Natural killer cell (primary cell): ENCODE results near the gene FGFR2. TPM values are rescaled to one million over a fixed set of nuclear protein-coding genes. Genes with fewer than 3 reads are reported as not detected.

Source experiments
- ATAC-seq, 3 donors: fragments of 150-1000 bp in 2 of 3; fragments of 200-7000 bp in 1 of 3; cut with Tn5 transposase; 1 replicate in 1 of 3; 2 replicates in 2 of 3; pipeline ENCODE4 v1.10.0; 2021; ENCODE audit warnings: mild to moderate bottlenecking in 2 of 3, moderate library complexity in 2 of 3
- DNase-seq, 2 donors: peaks; one replicate each; pipeline versions ENCODE4 v3.0.0 to v3.0.0-alpha.2; 2013 to 2021; ENCODE audit warnings: mixed read lengths in 1 of 2
- H3K27ac ChIP-seq: one replicate; pipeline ENCODE4 v1.5.1; 2013; ENCODE audit warnings: mild to moderate bottlenecking, low read length
- H3K27me3 ChIP-seq: one replicate; pipeline ENCODE4 v1.6.1; 2013; ENCODE audit warnings: low read length; ENCODE audit not compliant: control insufficient read depth, insufficient read depth
- H3K36me3 ChIP-seq: one replicate; pipeline ENCODE4 v1.6.1; 2013; ENCODE audit warnings: low read length; ENCODE audit not compliant: control insufficient read depth, insufficient read depth
- H3K4me1 ChIP-seq: one replicate; pipeline ENCODE4 v1.6.1; 2013; ENCODE audit warnings: low read length; ENCODE audit not compliant: control insufficient read depth, insufficient read depth
- H3K4me3 ChIP-seq: one replicate; pipeline ENCODE4 v1.5.1; 2013; ENCODE audit warnings: low read length
- H3K9me3 ChIP-seq: one replicate; pipeline ENCODE4 v1.6.1; 2013; ENCODE audit warnings: low read length; ENCODE audit not compliant: control insufficient read depth, insufficient read depth
- H3K27ac Mint-ChIP-seq, 2 donors: one replicate each; pipeline ENCODE4 v1.8.0; 2022; ENCODE audit warnings: mild to moderate bottlenecking in 2 of 2, mixed read lengths in 2 of 2, moderate library complexity in 1 of 2
- H3K27me3 Mint-ChIP-seq, 2 donors: one replicate each; pipeline ENCODE4 v1.8.0; 2022; ENCODE audit warnings: low read depth in 2 of 2, mixed read lengths in 2 of 2
- H3K36me3 Mint-ChIP-seq: one replicate; pipeline ENCODE4 v1.8.0; 2022; ENCODE audit warnings: mixed read lengths
- H3K4me1 Mint-ChIP-seq, 2 donors: one replicate each; pipeline ENCODE4 v1.8.0; 2022; ENCODE audit warnings: mixed read lengths in 2 of 2
- H3K4me3 Mint-ChIP-seq: one replicate; pipeline ENCODE4 v1.8.0; 2022; ENCODE audit warnings: mild to moderate bottlenecking, moderate library complexity, mixed read lengths
- H3K9me3 Mint-ChIP-seq, 2 donors: one replicate each; pipeline ENCODE4 v1.8.0; 2022; ENCODE audit warnings: mixed read lengths in 2 of 2
- CTCF ChIP-seq: fragments of 200-600 bp; IDR thresholded peaks from one replicate; pipeline ENCODE4 v1.8.0; 2022; ENCODE audit warnings: antibody characterized with exemption
- WGBS: methylation state at CpG from one replicate; pipeline ENCODE4 v1.1.7; 2013; ENCODE audit warnings: missing lambda C conversion rate; ENCODE audit not compliant: insufficient coverage; 5-methylcytosine and 5-hydroxymethylcytosine counted together
- intact Hi-C: fragments of 100-400 bp; cut with micrococcal nuclease; formaldehyde crosslinking; loops from one replicate; pipeline ENCODE4 v1.14.2; 2022
- total RNA-seq, 4 donors: library from RNA; stranded (reverse); fragments of 120-200 nt in 1 of 4; gene quantifications; one replicate each; pipeline versions ENCODE4 v1.2.3 to v1.2.4, GENCODE V29; 2013 to 2022

FGFR2 gene
- total RNA-seq, 3 donors from 2014 or later (not counting 1 experiment from before 2014, with no cell fraction given) = 0.72 to 5.6 TPM; not detected in 1

GRCh38 chr10:121583258-121583657 lies 15.0 kb downstream of the FGFR2 start:
- H3K4me1 Mint-ChIP-seq = no peaks in the 10 kb centered on the region
- DNase-seq (no peak), ATAC-seq (no peak)
- no peak overlapping the region for H3K4me3 Mint-ChIP-seq
- H3K27ac ChIP-seq = no peak overlapping the region
- H3K9me3 ChIP-seq = no peaks in the 10 kb centered on the region
- intact Hi-C loops = no loop called here
- peaks cover 0 to 1% of the 10 kb centered on the region in 2 donors for H3K27me3 Mint-ChIP-seq
- H3K9me3 Mint-ChIP-seq = no peaks in the 10 kb centered on the region
- no peaks in the 10 kb centered on the region for H3K36me3 ChIP-seq
- no peaks in the 10 kb centered on the region for H3K4me1 ChIP-seq
- no peak overlapping the region for H3K4me3 ChIP-seq
- H3K27ac Mint-ChIP-seq = no peak overlapping the region
- 81% methylated on average over 6 of the region's 6 CpGs for WGBS
- no peak for TF ChIP-seq CTCF
- H3K27me3 ChIP-seq = no peaks in the 10 kb centered on the region
- H3K36me3 Mint-ChIP-seq = no peaks in the 10 kb centered on the region

DNA sequence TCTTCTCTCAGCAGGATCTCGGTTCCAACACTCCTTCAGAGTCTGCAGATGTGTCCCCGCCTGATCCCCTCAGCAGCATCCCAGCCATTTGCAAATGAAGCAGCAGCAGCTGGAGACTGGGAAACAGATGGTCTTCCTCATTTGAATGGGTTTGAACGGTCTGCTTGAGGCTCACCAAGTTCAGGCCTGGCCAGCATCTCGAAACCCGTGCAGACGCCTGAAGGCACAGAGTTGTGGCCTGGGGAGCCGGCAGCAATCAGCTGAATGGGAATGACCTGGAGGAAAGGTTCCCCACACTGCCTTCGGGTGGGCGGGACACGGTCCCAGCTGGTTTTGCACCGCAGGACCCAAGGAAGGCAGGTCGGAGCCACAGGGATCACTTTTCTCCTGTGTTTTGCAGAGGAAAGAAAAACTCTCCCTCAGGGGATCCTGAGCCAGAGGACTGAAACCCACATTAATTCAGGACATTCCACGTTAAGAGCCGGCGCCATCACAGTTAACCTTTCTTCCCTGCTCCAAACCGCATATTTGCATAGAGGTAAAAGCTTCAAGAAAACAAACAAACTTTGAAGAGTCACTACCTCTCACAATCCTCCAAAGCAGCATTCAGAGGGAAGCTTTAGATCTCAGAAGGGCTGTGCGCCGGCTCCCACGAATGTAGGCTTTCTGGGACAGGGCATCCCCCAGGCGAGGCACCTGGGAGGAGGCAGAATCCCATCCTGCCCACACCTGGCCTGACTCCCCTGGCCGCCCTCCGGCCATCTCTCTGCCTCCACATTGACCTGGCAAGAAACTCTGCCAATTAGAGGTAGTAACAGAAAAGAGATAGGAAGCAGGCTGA lies 17.7 kb downstream of the FGFR2 start:
- Histone ChIP-seq H3K9me3 (no peaks in the 10 kb centered on the region), H3K27me3 (no peaks in the 10 kb centered on the region), H3K27ac (no peak overlapping the region), H3K36me3 (no peaks in the 10 kb centered on the region), H3K4me1 (no peaks in the 10 kb centered on the region), H3K4me3 (no peak overlapping the region)
- H3K4me3 Mint-ChIP-seq = no peak overlapping the region
- 78% methylated on average over 22 of the region's 22 CpGs for WGBS
- DNase-seq = no peak
- intact Hi-C loops = no loop called here
- no peak overlapping the region for H3K27ac Mint-ChIP-seq
- peaks cover 0 to 5% of the 10 kb centered on the region in 2 donors for H3K27me3 Mint-ChIP-seq
- H3K4me1 Mint-ChIP-seq = no peaks in the 10 kb centered on the region
- no peaks in the 10 kb centered on the region for H3K9me3 Mint-ChIP-seq
- no peak for ATAC-seq
- no peak for TF ChIP-seq CTCF
- no peaks in the 10 kb centered on the region for H3K36me3 Mint-ChIP-seq

DNA sequence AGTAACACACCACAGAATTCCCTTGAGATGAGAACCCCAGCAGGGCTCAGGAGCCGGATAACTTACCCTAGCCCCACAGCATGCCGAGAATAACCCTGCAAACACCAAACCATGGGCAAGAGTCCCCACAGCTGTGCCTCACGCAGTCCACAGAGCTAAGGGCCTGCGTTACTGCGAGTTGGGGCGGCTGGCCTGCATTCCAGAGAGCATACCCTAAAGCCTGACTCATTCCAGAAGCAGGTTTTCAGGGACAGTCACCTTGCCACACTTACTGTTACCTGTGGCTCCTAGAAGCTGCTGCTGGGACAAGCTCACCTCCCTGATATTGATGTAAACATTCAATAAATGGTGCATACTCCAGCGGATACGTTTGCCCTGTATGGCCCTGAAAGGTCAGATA lies 18.6 kb downstream of the FGFR2 start:
- H3K9me3 Mint-ChIP-seq = no peaks in the 10 kb centered on the region
- H3K36me3 Mint-ChIP-seq = no peaks in the 10 kb centered on the region
- no peak overlapping the region for H3K4me3 Mint-ChIP-seq
- TF ChIP-seq CTCF = no peak
- H3K27me3 Mint-ChIP-seq = peaks cover 0 to 5% of the 10 kb centered on the region in 2 donors
- DNase-seq (no peak), ATAC-seq (peak in 1 of 3 donors; percentile 10)
- no peak overlapping the region for H3K27ac ChIP-seq
- H3K27ac Mint-ChIP-seq = no peak overlapping the region
- H3K4me3 ChIP-seq = no peak overlapping the region
- H3K36me3 ChIP-seq = no peaks in the 10 kb centered on the region
- H3K9me3 ChIP-seq = no peaks in the 10 kb centered on the region
- no peaks in the 10 kb centered on the region for H3K4me1 Mint-ChIP-seq
- H3K27me3 ChIP-seq = no peaks in the 10 kb centered on the region
- intact Hi-C loops = no loop called here
- 86% methylated on average over 8 of the region's 8 CpGs for WGBS
- H3K4me1 ChIP-seq = no peaks in the 10 kb centered on the region
